Calu3 (cell line): ENCODE results near the gene SHMT1. TPM values are rescaled to one million over a fixed set of nuclear protein-coding genes. Genes with fewer than 3 reads are reported as not detected.

ENCODE experiments used
- BruUV-seq: library from RNA; stranded (reverse); fragments of 400-500 nt; replicated peaks from 2 replicates; lab custom pipeline; 2021; lab: Mats Ljungman, UMichigan
- CTCF ChIA-PET: fragments of 300-600 bp; sonication (Branson Sonifier 250); formaldehyde crosslinking; loops from one replicate; lab custom pipeline; 2022; ENCODE audit warnings: antibody characterized with exemption; lab: Charles Lee
- DNase-seq: peaks from one replicate; pipeline ENCODE4 v3.0.0; 2022
- H3K27ac Mint-ChIP-seq: one replicate; pipeline ENCODE4 v1.8.0; 2022; ENCODE audit warnings: mixed read lengths; ENCODE audit not compliant: unreplicated experiment
- H3K27me3 Mint-ChIP-seq: one replicate; pipeline ENCODE4 v1.8.0; 2022; ENCODE audit warnings: mixed read lengths; ENCODE audit not compliant: unreplicated experiment
- H3K36me3 Mint-ChIP-seq: one replicate; pipeline ENCODE4 v1.8.0; 2022; ENCODE audit warnings: mild to moderate bottlenecking, moderate library complexity, mixed read lengths; ENCODE audit not compliant: insufficient read depth, unreplicated experiment
- H3K4me1 Mint-ChIP-seq: one replicate; pipeline ENCODE4 v1.8.0; 2022; ENCODE audit warnings: mild to moderate bottlenecking, low read depth, mixed read lengths; ENCODE audit not compliant: unreplicated experiment
- H3K4me3 Mint-ChIP-seq: one replicate; pipeline ENCODE4 v1.8.0; 2022; ENCODE audit warnings: mild to moderate bottlenecking, low read depth, moderate library complexity, mixed read lengths; ENCODE audit not compliant: unreplicated experiment
- H3K9me3 Mint-ChIP-seq: one replicate; pipeline ENCODE4 v1.8.0; 2022; ENCODE audit warnings: low read depth, mixed read lengths; ENCODE audit not compliant: unreplicated experiment
- intact Hi-C: fragments of 100-400 bp; cut with micrococcal nuclease; formaldehyde crosslinking; loops from one replicate; pipeline ENCODE4 v1.10.0; 2022; ENCODE audit not compliant: unreplicated experiment
- microRNA-seq: library from miRNA; unstranded; fragments of <30 nt; microRNA quantifications from one replicate; pipeline ENCODE4 v1.2.0, GENCODE V29; 2022
- total RNA-seq: library from RNA; stranded (reverse); gene quantifications from 2 replicates; pipeline ENCODE4 v1.2.3, GENCODE V29; 2022
- TF ChIP-seq, protein P1 (sequence below): fragments of 200-600 bp; IDR thresholded peaks from one replicate; pipeline ENCODE4 v1.8.0; 2022; ENCODE audit warnings: antibody characterized with exemption; ENCODE audit not compliant: unreplicated experiment

SHMT1 gene
- total RNA-seq, 1 experiment from 2014 or later: 52.3 TPM

DNA sequence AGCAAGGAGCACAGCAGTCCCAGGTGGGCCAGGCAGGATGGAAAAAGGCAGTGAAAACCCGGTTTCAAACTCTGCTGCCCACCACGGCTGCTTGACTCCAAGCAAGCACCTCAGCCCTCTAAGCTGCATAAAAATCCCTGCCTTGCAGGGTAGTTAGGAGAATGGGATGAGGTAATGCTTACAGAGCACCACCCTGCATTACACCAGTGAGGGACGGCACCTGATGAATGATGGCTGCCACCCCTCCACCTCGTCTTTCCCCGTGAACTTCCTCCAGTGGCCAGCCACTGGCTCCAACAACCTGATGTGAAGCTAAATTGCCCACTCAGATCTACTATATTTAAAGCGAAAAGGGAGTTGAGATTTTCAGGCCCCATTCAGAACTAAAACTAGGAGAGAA is 81.6 kb downstream of the SHMT1 start:
- intact Hi-C loops: no loop called here
- CTCF ChIA-PET: no interaction called here
- no peak for DNase-seq
- H3K36me3 Mint-ChIP-seq: peaks cover 28% of the 10 kb centered on the region
- H3K4me1 Mint-ChIP-seq: no peaks in the 10 kb centered on the region
- no peak overlapping the region for H3K4me3 Mint-ChIP-seq
- no peaks in the 10 kb centered on the region for H3K9me3 Mint-ChIP-seq
- no peaks in the 10 kb centered on the region for H3K27me3 Mint-ChIP-seq
- BruUV-seq: no TSS peak
- TF ChIP-seq, protein P1, sequence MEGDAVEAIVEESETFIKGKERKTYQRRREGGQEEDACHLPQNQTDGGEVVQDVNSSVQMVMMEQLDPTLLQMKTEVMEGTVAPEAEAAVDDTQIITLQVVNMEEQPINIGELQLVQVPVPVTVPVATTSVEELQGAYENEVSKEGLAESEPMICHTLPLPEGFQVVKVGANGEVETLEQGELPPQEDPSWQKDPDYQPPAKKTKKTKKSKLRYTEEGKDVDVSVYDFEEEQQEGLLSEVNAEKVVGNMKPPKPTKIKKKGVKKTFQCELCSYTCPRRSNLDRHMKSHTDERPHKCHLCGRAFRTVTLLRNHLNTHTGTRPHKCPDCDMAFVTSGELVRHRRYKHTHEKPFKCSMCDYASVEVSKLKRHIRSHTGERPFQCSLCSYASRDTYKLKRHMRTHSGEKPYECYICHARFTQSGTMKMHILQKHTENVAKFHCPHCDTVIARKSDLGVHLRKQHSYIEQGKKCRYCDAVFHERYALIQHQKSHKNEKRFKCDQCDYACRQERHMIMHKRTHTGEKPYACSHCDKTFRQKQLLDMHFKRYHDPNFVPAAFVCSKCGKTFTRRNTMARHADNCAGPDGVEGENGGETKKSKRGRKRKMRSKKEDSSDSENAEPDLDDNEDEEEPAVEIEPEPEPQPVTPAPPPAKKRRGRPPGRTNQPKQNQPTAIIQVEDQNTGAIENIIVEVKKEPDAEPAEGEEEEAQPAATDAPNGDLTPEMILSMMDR: no peak
- no peak overlapping the region for H3K27ac Mint-ChIP-seq

DNA sequence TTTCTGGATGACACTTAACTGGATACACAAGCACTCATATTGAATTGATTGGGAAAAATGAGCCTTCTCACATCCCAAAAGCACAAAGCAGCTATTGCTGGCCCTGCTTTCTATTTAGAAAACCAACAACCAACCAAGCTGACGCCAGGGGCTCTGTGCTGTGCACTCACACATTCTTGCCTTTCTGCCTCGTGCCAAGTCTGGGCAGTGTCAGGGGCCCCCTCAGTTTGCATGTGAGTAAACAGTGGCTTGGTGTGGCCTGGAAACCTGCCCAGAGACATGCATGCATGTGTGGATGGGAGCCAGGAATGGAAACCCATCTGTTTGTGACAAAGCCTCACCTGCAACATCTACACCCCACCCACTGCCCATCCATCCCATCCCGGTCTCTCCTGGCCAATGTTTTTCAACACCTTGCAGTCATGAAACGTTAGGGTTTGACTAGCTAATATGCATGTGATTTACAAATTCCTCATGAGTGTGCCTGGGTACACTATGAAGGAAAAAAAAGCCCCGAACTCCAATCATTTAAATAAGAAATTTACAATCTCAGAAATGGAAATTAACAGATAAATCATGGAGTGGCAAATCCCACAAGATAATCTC is 82.5 kb downstream of the SHMT1 start:
- no peak for DNase-seq
- CTCF ChIA-PET: no interaction called here
- Mint-ChIP-seq H3K4me1 (no peaks in the 10 kb centered on the region), H3K36me3 (peaks cover 35% of the 10 kb centered on the region), H3K9me3 (no peaks in the 10 kb centered on the region), H3K27me3 (no peaks in the 10 kb centered on the region), H3K27ac (no peak overlapping the region), H3K4me3 (no peak overlapping the region)
- TF ChIP-seq, protein P1: no peak
- intact Hi-C loops: no loop called here
- BruUV-seq: no TSS peak

DNA sequence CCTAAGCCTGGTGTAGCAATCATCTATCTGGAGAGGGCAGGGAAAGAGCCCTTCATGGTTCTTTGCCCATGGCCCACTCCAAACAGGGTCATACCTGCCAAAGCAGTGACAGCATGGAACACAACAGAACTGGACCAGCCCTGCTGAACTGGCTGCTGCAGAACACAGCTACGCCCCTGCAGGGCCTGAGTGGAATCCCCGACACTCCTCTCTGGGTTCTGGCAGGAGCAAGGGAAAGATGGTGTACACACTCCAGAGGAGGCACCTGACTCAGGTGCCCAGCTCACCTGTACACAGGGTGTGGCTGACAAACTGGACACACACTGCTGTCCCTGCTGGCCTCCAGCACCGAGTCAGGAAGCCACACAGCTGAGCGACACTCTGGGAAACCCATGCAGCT is 83.1 kb downstream of the SHMT1 start:
- Mint-ChIP-seq H3K27me3 (no peaks in the 10 kb centered on the region), H3K36me3 (peaks cover 38% of the 10 kb centered on the region), H3K9me3 (no peaks in the 10 kb centered on the region), H3K4me3 (no peak overlapping the region), H3K27ac (no peak overlapping the region), H3K4me1 (no peaks in the 10 kb centered on the region)
- no peak for DNase-seq
- BruUV-seq: no TSS peak
- CTCF ChIA-PET: no interaction called here
- intact Hi-C loops: no loop called here
- TF ChIP-seq, protein P1: no peak

DNA sequence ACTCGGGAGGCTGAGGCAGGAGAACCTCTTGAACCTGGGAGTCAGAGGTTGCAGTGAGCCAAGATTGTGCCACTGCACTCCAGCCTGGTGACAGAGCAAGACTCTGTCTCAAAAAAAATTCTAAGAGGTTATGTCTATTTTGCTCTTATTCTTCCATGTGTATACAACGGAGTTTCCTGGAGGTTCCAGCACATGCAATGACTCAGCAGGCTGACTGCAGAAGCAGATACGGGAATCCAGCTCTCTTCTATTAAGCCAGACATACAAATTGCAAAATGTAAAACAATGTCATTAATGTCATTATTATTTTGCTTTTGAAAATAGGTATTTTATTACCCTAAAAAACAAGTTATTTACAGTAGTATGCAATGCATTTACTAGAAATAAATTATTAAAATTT is 84.5 kb downstream of the SHMT1 start:
- H3K27ac Mint-ChIP-seq: no peak overlapping the region
- BruUV-seq: no TSS peak
- no peaks in the 10 kb centered on the region for H3K27me3 Mint-ChIP-seq
- no peak for DNase-seq
- intact Hi-C loops: no loop called here
- H3K4me1 Mint-ChIP-seq: no peaks in the 10 kb centered on the region
- peaks cover 38% of the 10 kb centered on the region for H3K36me3 Mint-ChIP-seq
- H3K9me3 Mint-ChIP-seq: no peaks in the 10 kb centered on the region
- TF ChIP-seq, protein P1: no peak
- CTCF ChIA-PET: no interaction called here
- no peak overlapping the region for H3K4me3 Mint-ChIP-seq

Small RNA genes lying within 50 kb of the gene (microRNA-seq; reads per million reads assigned to microRNA genes)
- gene MIR6778: not detected

Other genes starting within 250 kb of the SHMT1 start
- 51.7 and 54.9 TPM in 2 replicates for gene ALKBH5, start 179.7 kb downstream of the SHMT1 start, total RNA-seq
- gene LLGL1, start 137.9 kb downstream of the SHMT1 start, total RNA-seq: 10.0 and 10.7 TPM in 2 replicates
- 281 and 298 TPM in 2 replicates for gene FLII, start 104.8 kb downstream of the SHMT1 start, total RNA-seq
- 13.3 and 14.7 TPM in 2 replicates for gene MIEF2, start 102.9 kb downstream of the SHMT1 start, total RNA-seq
- 39.7 and 40.2 TPM in 2 replicates for gene TOP3A, start 48.6 kb downstream of the SHMT1 start, total RNA-seq
- gene SMCR8, start 48.3 kb downstream of the SHMT1 start, total RNA-seq: 20.4 and 24.5 TPM in 2 replicates
- gene EVPLL, start 14.2 kb upstream of the SHMT1 start, total RNA-seq: 1.4 and 2.4 TPM in 2 replicates
- 1.7 and 4.0 TPM in 2 replicates for gene LGALS9C, start 113.2 kb upstream of the SHMT1 start, total RNA-seq